Measurements from ENCODE around the gene NEK10.

Gene NEK10

GRCh38 chr3:27160146-27160545 is 209.0 kb downstream of the NEK10 start:
- Histone ChIP-seq H3K4me3 (ENCODE audit: low read depth in 1 of 2, low read length in 2 of 2) (no peak overlapping the region), H3K27ac (ENCODE audit: low read depth, low read length) (no peak overlapping the region)

GRCh38 chr3:27147215-27147614 is 222.0 kb downstream of the NEK10 start:
- Histone ChIP-seq H3K4me3 (ENCODE audit: low read depth in 1 of 2, low read length in 2 of 2) (no peak overlapping the region), H3K36me3 (ENCODE audit: control insufficient read depth in 1 of 2, insufficient read depth in 2 of 2, low read length in 2 of 2) (no peaks in the 10 kb centered on the region), H3K9ac (ENCODE audit: low read depth in 1 of 2, low read length in 2 of 2) (no peak overlapping the region), H3K9me3 (ENCODE audit: control insufficient read depth in 1 of 2, low read length in 2 of 2) (no peaks in the 10 kb centered on the region), H3K27ac (ENCODE audit: low read depth, low read length) (no peak overlapping the region), H3K4me1 (ENCODE audit: control insufficient read depth in 1 of 2, insufficient read depth in 2 of 2, low read length in 2 of 2) (no peaks in the 10 kb centered on the region), H3K27me3 (ENCODE audit: control insufficient read depth in 1 of 2, insufficient read depth in 2 of 2, low read length in 2 of 2) (no peaks in the 10 kb centered on the region)

More at GRCh38 chr3:27160146-27160545, 209.0 kb downstream of the NEK10 start:
- H3K27me3 ChIP-seq (ENCODE audit: control insufficient read depth in 1 of 2, insufficient read depth in 2 of 2, low read length in 2 of 2) = no peaks in the 10 kb centered on the region
- no peak overlapping the region for H3K9ac ChIP-seq (ENCODE audit: low read depth in 1 of 2, low read length in 2 of 2)
- H3K36me3 ChIP-seq (ENCODE audit: control insufficient read depth in 1 of 2, insufficient read depth in 2 of 2, low read length in 2 of 2) = no peaks in the 10 kb centered on the region
- H3K4me1 ChIP-seq (ENCODE audit: control insufficient read depth in 1 of 2, insufficient read depth in 2 of 2, low read length in 2 of 2) = no peaks in the 10 kb centered on the region
- no peaks in the 10 kb centered on the region for H3K9me3 ChIP-seq (ENCODE audit: control insufficient read depth in 1 of 2, low read length in 2 of 2)

- no peak overlapping the region for H3K9ac ChIP-seq (ENCODE audit: low read depth in 1 of 2, low read length in 2 of 2)
- no peak overlapping the region for H3K27ac ChIP-seq (ENCODE audit: low read depth, low read length)
- H3K4me1 ChIP-seq (ENCODE audit: control insufficient read depth in 1 of 2, insufficient read depth in 2 of 2, low read length in 2 of 2) = no peaks in the 10 kb centered on the region
- no peaks in the 10 kb centered on the region for H3K27me3 ChIP-seq (ENCODE audit: control insufficient read depth in 1 of 2, insufficient read depth in 2 of 2, low read length in 2 of 2)
- no peak overlapping the region for H3K4me3 ChIP-seq (ENCODE audit: low read depth in 1 of 2, low read length in 2 of 2)
- H3K36me3 ChIP-seq (ENCODE audit: control insufficient read depth in 1 of 2, insufficient read depth in 2 of 2, low read length in 2 of 2) = no peaks in the 10 kb centered on the region
- H3K9me3 ChIP-seq (ENCODE audit: control insufficient read depth in 1 of 2, low read length in 2 of 2) = no peaks in the 10 kb centered on the region
These were observed 222.4 kb downstream of the NEK10 start for GRCh38 chr3:27146786-27147185.

GRCh38 chr3:27145719-27146118 is 223.5 kb downstream of the NEK10 start:
- H3K27ac ChIP-seq (ENCODE audit: low read depth, low read length) = no peak overlapping the region
- no peaks in the 10 kb centered on the region for H3K27me3 ChIP-seq (ENCODE audit: control insufficient read depth in 1 of 2, insufficient read depth in 2 of 2, low read length in 2 of 2)
- peaks cover 0 to 3% of the 10 kb centered on the region in 2 donors for H3K9me3 ChIP-seq (ENCODE audit: control insufficient read depth in 1 of 2, low read length in 2 of 2)
- no peaks in the 10 kb centered on the region for H3K4me1 ChIP-seq (ENCODE audit: control insufficient read depth in 1 of 2, insufficient read depth in 2 of 2, low read length in 2 of 2)
- no peak overlapping the region for H3K4me3 ChIP-seq (ENCODE audit: low read depth in 1 of 2, low read length in 2 of 2)
- no peaks in the 10 kb centered on the region for H3K36me3 ChIP-seq (ENCODE audit: control insufficient read depth in 1 of 2, insufficient read depth in 2 of 2, low read length in 2 of 2)
- H3K9ac ChIP-seq (ENCODE audit: low read depth in 1 of 2, low read length in 2 of 2) = no peak overlapping the region

GRCh38 chr3:27141668-27142067 is 227.5 kb downstream of the NEK10 start:
- no peaks in the 10 kb centered on the region for H3K4me1 ChIP-seq (ENCODE audit: control insufficient read depth in 1 of 2, insufficient read depth in 2 of 2, low read length in 2 of 2)
- H3K27me3 ChIP-seq (ENCODE audit: control insufficient read depth in 1 of 2, insufficient read depth in 2 of 2, low read length in 2 of 2) = no peaks in the 10 kb centered on the region

GRCh38 chr3:27138562-27138961 is 230.6 kb downstream of the NEK10 start:
- H3K4me1 ChIP-seq (ENCODE audit: control insufficient read depth in 1 of 2, insufficient read depth in 2 of 2, low read length in 2 of 2) = no peaks in the 10 kb centered on the region
- no peaks in the 10 kb centered on the region for H3K36me3 ChIP-seq (ENCODE audit: control insufficient read depth in 1 of 2, insufficient read depth in 2 of 2, low read length in 2 of 2)
- H3K27ac ChIP-seq (ENCODE audit: low read depth, low read length) = no peak overlapping the region
- peaks cover 0 to 3% of the 10 kb centered on the region in 2 donors for H3K9me3 ChIP-seq (ENCODE audit: control insufficient read depth in 1 of 2, low read length in 2 of 2)
- H3K27me3 ChIP-seq (ENCODE audit: control insufficient read depth in 1 of 2, insufficient read depth in 2 of 2, low read length in 2 of 2) = no peaks in the 10 kb centered on the region
- H3K4me3 ChIP-seq (ENCODE audit: low read depth in 1 of 2, low read length in 2 of 2) = no peak overlapping the region
- H3K9ac ChIP-seq (ENCODE audit: low read depth in 1 of 2, low read length in 2 of 2) = no peak overlapping the region

More at GRCh38 chr3:27141668-27142067, 227.5 kb downstream of the NEK10 start:
- H3K36me3 ChIP-seq (ENCODE audit: control insufficient read depth in 1 of 2, insufficient read depth in 2 of 2, low read length in 2 of 2) = no peaks in the 10 kb centered on the region
- no peak overlapping the region for H3K27ac ChIP-seq (ENCODE audit: low read depth, low read length)
- no peak overlapping the region for H3K4me3 ChIP-seq (ENCODE audit: low read depth in 1 of 2, low read length in 2 of 2)
- H3K9me3 ChIP-seq (ENCODE audit: control insufficient read depth in 1 of 2, low read length in 2 of 2) = peaks cover 0 to 3% of the 10 kb centered on the region in 2 donors
- H3K9ac ChIP-seq (ENCODE audit: low read depth in 1 of 2, low read length in 2 of 2) = no peak overlapping the region

- no peak overlapping the region for H3K27ac ChIP-seq (ENCODE audit: low read depth, low read length)
These were observed 231.2 kb downstream of the NEK10 start for GRCh38 chr3:27138005-27138404.

GRCh38 chr3:27134171-27134796 is 234.9 kb downstream of the NEK10 start:
- H3K36me3 ChIP-seq (ENCODE audit: control insufficient read depth in 1 of 2, insufficient read depth in 2 of 2, low read length in 2 of 2) = no peaks in the 10 kb centered on the region
- H3K27me3 ChIP-seq (ENCODE audit: control insufficient read depth in 1 of 2, insufficient read depth in 2 of 2, low read length in 2 of 2) = no peaks in the 10 kb centered on the region
- H3K9ac ChIP-seq (ENCODE audit: low read depth in 1 of 2, low read length in 2 of 2) = no peak overlapping the region
- no peaks in the 10 kb centered on the region for H3K4me1 ChIP-seq (ENCODE audit: control insufficient read depth in 1 of 2, insufficient read depth in 2 of 2, low read length in 2 of 2)
- H3K4me3 ChIP-seq (ENCODE audit: low read depth in 1 of 2, low read length in 2 of 2) = no peak overlapping the region
- no peak overlapping the region for H3K27ac ChIP-seq (ENCODE audit: low read depth, low read length)
- H3K9me3 ChIP-seq (ENCODE audit: control insufficient read depth in 1 of 2, low read length in 2 of 2) = no peaks in the 10 kb centered on the region

More at GRCh38 chr3:27138005-27138404, 231.2 kb downstream of the NEK10 start:
- H3K9ac ChIP-seq (ENCODE audit: low read depth in 1 of 2, low read length in 2 of 2) = no peak overlapping the region
- no peaks in the 10 kb centered on the region for H3K36me3 ChIP-seq (ENCODE audit: control insufficient read depth in 1 of 2, insufficient read depth in 2 of 2, low read length in 2 of 2)
- no peak overlapping the region for H3K4me3 ChIP-seq (ENCODE audit: low read depth in 1 of 2, low read length in 2 of 2)
- no peaks in the 10 kb centered on the region for H3K27me3 ChIP-seq (ENCODE audit: control insufficient read depth in 1 of 2, insufficient read depth in 2 of 2, low read length in 2 of 2)
- H3K4me1 ChIP-seq (ENCODE audit: control insufficient read depth in 1 of 2, insufficient read depth in 2 of 2, low read length in 2 of 2) = no peaks in the 10 kb centered on the region
- H3K9me3 ChIP-seq (ENCODE audit: control insufficient read depth in 1 of 2, low read length in 2 of 2) = peaks cover 0 to 3% of the 10 kb centered on the region in 2 donors

- Histone ChIP-seq H3K9ac (ENCODE audit: low read depth in 1 of 2, low read length in 2 of 2) (no peak overlapping the region), H3K27me3 (ENCODE audit: control insufficient read depth in 1 of 2, insufficient read depth in 2 of 2, low read length in 2 of 2) (no peaks in the 10 kb centered on the region), H3K27ac (ENCODE audit: low read depth, low read length) (no peak overlapping the region), H3K4me1 (ENCODE audit: control insufficient read depth in 1 of 2, insufficient read depth in 2 of 2, low read length in 2 of 2) (no peaks in the 10 kb centered on the region), H3K36me3 (ENCODE audit: control insufficient read depth in 1 of 2, insufficient read depth in 2 of 2, low read length in 2 of 2) (no peaks in the 10 kb centered on the region), H3K9me3 (ENCODE audit: control insufficient read depth in 1 of 2, low read length in 2 of 2) (no peaks in the 10 kb centered on the region), H3K4me3 (ENCODE audit: low read depth in 1 of 2, low read length in 2 of 2) (no peak overlapping the region)
These were observed 236.1 kb downstream of the NEK10 start for GRCh38 chr3:27133060-27133459.

GRCh38 chr3:27130796-27131195 is 238.4 kb downstream of the NEK10 start:
- Histone ChIP-seq H3K36me3 (ENCODE audit: control insufficient read depth in 1 of 2, insufficient read depth in 2 of 2, low read length in 2 of 2) (peaks cover 0 to 3% of the 10 kb centered on the region in 2 donors), H3K9ac (ENCODE audit: low read depth in 1 of 2, low read length in 2 of 2) (no peak overlapping the region), H3K4me3 (ENCODE audit: low read depth in 1 of 2, low read length in 2 of 2) (no peak overlapping the region), H3K27me3 (ENCODE audit: control insufficient read depth in 1 of 2, insufficient read depth in 2 of 2, low read length in 2 of 2) (no peaks in the 10 kb centered on the region), H3K27ac (ENCODE audit: low read depth, low read length) (no peak overlapping the region), H3K9me3 (ENCODE audit: control insufficient read depth in 1 of 2, low read length in 2 of 2) (no peaks in the 10 kb centered on the region), H3K4me1 (ENCODE audit: control insufficient read depth in 1 of 2, insufficient read depth in 2 of 2, low read length in 2 of 2) (no peaks in the 10 kb centered on the region)

All from duodenal mucosa (tissue), 2 donors.